Panc1 (cell line): ENCODE results near the gene HLA-DRA.

Source experiments
- TF ChIP-seq, protein P1 (sequence below): fragments of 450-650 bp; IDR thresholded peaks from 2 replicates; pipeline ENCODE4 v1.5.1; 2017; ENCODE audit warnings: mild to moderate bottlenecking
- TF ChIP-seq, protein P2 (sequence below), 2 experiments: IDR thresholded peaks; 2 replicates each; pipeline ENCODE4 v1.6.1; 2011 to 2012; ENCODE audit warnings: low read depth in 2 of 2, control low read depth in 1 of 2, low read length in 1 of 2, mild to moderate bottlenecking in 1 of 2, moderate library complexity in 1 of 2; ENCODE audit not compliant: insufficient read depth in 1 of 2

DNA sequence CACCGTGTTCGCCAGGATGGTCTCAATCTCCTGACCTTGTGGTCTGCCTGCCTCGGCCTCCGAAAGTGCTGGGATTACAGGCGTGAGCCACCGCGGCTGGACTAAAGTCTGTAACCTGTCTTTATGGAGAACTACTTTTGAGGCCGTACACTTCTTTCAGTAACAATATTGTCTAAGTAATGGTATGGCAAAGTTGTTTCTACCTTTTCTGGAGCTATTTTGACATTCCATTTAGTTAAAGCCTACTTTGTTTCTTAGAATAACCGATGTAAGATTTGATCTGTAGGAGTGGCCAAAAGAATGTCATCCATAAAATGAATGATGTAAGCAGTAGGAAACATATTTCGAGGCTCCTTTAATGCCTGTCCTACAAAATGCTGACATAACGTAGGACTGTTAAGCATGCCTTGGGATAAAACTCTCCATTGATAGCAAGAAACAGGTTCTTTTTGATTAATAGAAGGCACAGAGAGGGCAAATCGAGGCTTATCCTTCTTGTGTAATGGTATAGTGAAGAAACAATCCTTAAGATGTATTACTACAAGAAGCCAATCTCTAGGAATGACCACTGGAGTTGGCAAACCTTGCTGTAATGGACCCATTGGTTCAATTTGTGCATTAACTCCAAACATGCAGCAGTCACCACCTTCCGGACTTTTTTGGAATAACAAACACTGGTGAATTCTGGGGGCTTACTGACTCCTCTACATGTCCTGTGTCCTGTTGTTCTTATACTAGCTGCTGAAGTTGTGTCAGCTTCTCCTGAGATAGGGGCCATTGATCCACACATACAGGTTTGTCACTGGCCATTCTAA lies 35.9 kb downstream of the HLA-DRA start:
- TF ChIP-seq, protein P1, sequence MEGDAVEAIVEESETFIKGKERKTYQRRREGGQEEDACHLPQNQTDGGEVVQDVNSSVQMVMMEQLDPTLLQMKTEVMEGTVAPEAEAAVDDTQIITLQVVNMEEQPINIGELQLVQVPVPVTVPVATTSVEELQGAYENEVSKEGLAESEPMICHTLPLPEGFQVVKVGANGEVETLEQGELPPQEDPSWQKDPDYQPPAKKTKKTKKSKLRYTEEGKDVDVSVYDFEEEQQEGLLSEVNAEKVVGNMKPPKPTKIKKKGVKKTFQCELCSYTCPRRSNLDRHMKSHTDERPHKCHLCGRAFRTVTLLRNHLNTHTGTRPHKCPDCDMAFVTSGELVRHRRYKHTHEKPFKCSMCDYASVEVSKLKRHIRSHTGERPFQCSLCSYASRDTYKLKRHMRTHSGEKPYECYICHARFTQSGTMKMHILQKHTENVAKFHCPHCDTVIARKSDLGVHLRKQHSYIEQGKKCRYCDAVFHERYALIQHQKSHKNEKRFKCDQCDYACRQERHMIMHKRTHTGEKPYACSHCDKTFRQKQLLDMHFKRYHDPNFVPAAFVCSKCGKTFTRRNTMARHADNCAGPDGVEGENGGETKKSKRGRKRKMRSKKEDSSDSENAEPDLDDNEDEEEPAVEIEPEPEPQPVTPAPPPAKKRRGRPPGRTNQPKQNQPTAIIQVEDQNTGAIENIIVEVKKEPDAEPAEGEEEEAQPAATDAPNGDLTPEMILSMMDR: no peak
- TF ChIP-seq, protein P2, sequence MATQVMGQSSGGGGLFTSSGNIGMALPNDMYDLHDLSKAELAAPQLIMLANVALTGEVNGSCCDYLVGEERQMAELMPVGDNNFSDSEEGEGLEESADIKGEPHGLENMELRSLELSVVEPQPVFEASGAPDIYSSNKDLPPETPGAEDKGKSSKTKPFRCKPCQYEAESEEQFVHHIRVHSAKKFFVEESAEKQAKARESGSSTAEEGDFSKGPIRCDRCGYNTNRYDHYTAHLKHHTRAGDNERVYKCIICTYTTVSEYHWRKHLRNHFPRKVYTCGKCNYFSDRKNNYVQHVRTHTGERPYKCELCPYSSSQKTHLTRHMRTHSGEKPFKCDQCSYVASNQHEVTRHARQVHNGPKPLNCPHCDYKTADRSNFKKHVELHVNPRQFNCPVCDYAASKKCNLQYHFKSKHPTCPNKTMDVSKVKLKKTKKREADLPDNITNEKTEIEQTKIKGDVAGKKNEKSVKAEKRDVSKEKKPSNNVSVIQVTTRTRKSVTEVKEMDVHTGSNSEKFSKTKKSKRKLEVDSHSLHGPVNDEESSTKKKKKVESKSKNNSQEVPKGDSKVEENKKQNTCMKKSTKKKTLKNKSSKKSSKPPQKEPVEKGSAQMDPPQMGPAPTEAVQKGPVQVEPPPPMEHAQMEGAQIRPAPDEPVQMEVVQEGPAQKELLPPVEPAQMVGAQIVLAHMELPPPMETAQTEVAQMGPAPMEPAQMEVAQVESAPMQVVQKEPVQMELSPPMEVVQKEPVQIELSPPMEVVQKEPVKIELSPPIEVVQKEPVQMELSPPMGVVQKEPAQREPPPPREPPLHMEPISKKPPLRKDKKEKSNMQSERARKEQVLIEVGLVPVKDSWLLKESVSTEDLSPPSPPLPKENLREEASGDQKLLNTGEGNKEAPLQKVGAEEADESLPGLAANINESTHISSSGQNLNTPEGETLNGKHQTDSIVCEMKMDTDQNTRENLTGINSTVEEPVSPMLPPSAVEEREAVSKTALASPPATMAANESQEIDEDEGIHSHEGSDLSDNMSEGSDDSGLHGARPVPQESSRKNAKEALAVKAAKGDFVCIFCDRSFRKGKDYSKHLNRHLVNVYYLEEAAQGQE (IDR thresholded peaks at IDR 0.05; ENCODE audit: insufficient read depth in 1 of 2, low read depth in 2 of 2, low read length in 1 of 2): no peak
